Dedifferentiated amniotic fluid mesenchymal stem cell (primary cell): ENCODE measurements around the gene ZP4.

Experiments used
- DNase-seq: peaks from one replicate; pipeline ENCODE4 v3.0.0-alpha.2; 2016; ENCODE audit errors: extremely low spot score

Gene ZP4, protein sequence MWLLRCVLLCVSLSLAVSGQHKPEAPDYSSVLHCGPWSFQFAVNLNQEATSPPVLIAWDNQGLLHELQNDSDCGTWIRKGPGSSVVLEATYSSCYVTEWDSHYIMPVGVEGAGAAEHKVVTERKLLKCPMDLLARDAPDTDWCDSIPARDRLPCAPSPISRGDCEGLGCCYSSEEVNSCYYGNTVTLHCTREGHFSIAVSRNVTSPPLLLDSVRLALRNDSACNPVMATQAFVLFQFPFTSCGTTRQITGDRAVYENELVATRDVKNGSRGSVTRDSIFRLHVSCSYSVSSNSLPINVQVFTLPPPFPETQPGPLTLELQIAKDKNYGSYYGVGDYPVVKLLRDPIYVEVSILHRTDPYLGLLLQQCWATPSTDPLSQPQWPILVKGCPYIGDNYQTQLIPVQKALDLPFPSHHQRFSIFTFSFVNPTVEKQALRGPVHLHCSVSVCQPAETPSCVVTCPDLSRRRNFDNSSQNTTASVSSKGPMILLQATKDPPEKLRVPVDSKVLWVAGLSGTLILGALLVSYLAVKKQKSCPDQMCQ

GRCh38 chr1:237890822-237891221 lies at the start of gene ZP4:
ZP4 (minus strand) TSS chr1:237890922; CDS start chr1:237890635, 287 bp downstream.
- DNase-seq = no peak

- DNase-seq = no peak
Observed at GRCh38 chr1:237938553-237938952, 47.8 kb upstream of the ZP4 start.

DNA sequence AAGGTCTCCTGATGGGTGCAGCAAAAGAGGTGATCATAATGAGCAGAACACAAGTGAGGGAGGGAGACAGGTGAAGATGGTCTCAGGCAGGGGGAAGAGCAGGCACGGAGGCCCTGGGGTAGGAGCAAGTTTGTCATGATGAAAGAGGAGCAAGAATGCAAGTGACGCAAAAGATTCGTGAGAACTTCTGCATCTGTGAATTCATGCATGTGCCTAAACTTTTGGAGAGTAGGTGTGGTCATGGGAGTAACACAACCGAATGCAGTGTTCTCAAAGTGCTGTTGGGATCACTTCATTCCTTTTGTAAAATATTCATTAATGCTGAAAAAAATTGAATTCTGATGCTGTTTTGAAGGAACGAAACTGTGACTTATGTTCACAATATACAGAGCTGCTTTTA lies 47.3 kb upstream of the ZP4 start:
- no peak for DNase-seq

GRCh38 chr1:237932816-237933215 lies 42.1 kb upstream of the ZP4 start:
- DNase-seq = no peak

- DNase-seq = no peak
Observed at GRCh38 chr1:237931581-237931980, 40.9 kb upstream of the ZP4 start.

DNA sequence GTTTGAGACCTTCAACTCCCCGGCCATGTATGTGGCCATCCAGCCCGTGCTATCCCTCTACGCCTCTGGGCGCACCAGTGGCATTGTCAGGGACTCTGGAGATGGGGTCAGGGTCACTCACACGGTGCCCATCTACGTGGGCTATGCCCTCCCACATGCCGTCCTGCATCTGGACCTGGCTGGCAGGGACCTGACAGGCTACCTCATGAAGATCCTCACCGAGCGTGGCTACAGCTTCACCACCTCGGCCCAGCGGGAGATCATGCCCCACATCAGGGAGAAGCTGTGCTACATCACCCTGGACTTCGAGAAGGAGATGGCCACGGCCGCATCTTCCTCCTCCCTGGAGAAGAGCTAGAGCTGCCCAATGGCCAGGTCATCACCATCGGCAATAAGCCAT lies 36.5 kb upstream of the ZP4 start:
- no peak for DNase-seq

GRCh38 chr1:237921306-237921705 lies 30.6 kb upstream of the ZP4 start:
- DNase-seq = no peak

- no peak for DNase-seq
Observed at GRCh38 chr1:237913345-237913744, 22.6 kb upstream of the ZP4 start.

DNA sequence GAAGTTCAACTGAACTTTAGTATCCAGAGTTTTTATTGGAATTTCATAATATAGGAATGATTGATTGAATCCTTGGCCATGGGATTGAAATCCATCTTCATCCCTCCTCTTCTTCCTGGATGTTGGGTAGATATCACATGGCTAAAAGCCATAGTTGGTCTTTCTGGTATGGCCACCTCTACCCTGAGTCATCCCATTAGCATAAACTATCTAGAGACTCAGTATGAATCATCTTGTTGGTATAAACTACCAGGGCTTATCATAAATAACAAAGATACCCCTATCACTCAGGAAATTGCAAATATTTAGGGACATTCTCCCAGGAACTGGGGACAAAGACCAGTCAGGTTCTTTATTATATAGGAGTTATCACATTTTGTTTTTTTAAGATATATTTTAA lies 21.2 kb upstream of the ZP4 start:
- DNase-seq = no peak

- DNase-seq = no peak
Observed at GRCh38 chr1:237910834-237911233, 20.1 kb upstream of the ZP4 start.

DNA sequence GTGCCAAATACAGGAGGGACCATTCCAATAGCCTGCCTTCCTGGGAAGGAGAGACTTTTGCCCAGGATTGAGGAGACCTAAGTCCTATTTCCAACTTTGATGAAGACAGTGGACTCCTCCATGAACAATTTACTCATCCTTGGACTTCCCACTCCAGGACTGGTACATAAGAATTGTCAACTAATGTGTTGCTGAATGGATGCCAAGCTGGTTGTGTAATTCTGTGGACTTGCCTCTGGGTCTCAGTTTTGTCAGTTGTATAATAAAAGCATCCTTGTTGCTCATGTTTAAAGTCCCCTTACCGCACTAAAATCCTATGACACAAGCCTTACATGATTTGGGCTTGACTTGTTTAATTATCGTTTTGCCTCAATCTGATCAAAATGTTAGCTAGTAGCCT lies 13.2 kb upstream of the ZP4 start:
- no peak for DNase-seq

GRCh38 chr1:237902960-237903743 lies 12.4 kb upstream of the ZP4 start:
- no peak for DNase-seq

DNA sequence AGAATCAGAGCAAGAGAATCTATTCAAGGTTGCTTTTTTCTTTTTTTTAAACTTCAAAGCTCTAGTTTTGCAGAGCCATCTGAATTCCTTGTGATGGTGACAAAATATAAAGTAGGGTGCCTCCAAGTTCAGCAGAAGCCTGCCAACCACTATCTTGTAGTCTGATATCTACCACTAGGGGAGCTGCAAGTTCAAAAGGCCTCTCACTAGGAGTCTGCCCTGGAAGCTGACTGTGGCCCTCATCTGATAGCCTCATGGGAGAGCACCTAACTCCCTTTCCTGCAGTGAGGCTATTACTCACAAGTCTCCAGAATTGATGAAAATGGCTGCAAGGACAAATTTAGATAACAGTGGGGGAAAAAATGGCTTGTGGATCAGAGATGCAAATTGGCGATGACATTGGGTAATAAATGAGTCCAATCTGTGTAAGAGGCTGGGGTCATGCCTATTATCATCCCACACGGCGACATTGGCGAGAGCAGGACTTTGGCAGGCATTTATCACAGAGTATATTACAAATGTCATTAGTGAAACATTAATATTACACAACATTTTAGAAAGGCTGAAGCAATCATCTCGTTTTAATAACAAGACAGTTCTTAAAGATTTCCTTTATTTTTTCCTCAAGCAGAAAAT lies 10.7 kb upstream of the ZP4 start:
- no peak for DNase-seq

DNA sequence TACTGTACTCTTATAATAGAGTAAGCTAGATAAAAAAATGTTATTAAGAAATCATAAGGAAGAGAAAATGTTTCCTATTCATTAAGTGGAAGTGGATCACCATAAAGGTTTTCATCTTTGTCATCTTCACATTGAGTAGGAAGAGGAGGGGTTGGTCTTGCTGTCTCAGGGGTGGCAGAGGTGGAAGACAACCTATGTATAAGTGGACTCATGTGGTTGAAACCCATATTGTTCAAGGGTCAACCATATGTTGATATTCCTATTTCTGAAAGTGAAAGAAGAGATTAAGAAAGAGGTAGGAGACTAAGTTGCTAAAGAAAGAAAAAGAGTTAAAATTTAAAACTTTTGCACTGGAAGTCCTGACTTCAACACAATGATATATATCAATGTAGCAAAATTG lies 4.9 kb upstream of the ZP4 start:
- no peak for DNase-seq

GRCh38 chr1:237894131-237894530 lies 3.4 kb upstream of the ZP4 start:
- DNase-seq = no peak

DNA sequence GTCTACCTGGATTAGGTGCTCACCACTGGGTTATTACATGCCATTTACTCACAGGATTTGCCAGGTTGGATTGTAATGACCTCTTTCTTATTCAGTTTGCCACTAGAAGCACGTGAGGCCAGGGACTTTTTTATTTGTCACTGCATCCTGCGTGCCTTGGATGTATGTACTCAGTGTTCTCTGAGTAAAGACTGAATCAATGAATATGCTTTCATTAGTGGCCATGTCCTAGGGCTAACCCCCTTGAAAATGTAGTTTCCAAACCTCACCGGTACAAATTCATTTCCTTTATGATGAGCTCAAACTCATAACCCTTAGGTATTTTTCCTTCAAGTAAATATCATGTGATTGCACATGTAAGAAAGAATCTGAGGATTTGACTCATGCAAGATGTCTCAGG lies 1.3 kb upstream of the ZP4 start:
- DNase-seq = no peak

DNA sequence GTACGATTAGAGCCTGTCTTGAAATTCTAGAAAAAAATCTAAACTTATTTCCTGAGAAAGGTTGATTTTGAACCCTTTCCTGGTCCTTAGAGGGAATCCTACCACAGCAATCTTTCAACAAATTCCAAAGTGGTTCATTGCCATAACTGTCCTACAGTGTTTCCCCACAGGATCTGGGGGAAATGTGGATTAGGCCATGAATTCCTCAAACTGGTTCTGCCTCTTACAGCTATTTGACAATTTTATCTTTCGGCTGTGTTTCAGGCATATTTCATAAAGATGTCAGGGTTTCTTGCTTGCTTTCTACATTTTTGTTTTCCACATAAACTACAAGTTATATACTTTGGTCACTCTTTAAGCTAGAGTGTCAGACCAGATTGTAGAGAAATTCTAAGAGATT lies 544 bp upstream of the ZP4 start:
- no peak for DNase-seq

DNA sequence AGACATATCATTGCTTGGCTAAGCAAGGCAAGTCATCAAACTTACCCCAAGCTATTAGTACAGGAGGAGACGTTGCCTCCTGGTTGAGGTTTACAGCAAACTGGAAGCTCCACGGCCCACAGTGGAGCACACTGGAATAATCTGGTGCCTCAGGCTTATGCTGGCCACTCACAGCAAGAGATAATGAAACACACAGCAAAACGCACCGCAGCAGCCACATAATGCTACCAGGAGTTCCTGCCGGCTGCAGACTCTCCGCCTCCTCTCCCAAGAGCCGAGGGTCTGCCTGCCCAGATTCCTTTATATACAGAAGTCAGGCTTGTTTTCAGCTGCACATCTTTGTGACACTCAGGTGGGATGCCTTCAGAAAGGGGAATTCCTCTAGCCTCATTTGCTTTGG lies 306 bp downstream of the ZP4 start:
- no peak for DNase-seq

- no peak for DNase-seq
Observed at GRCh38 chr1:237888143-237888542, 2.6 kb downstream of the ZP4 start.

GRCh38 chr1:237887542-237887941 lies 3.2 kb downstream of the ZP4 start:
- DNase-seq = no peak

DNA sequence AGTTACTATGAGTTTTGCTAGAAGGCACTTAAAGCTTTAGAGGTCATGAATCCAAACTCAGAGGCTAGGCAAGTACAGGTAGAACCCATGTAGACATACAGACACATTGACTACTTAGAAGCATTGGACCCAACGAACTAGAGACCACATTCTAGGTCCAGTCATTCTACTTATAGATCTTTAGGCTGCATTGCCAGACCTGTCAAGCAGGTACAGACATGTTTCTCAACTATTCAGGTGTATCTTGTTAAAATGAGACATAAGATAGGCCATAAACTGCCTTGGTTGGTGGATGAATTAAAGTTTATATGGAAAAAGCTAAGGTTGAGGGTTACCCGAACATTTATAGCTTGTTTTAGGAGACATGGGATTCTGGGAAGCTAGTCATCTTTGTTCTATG lies 6.5 kb downstream of the ZP4 start:
- DNase-seq = no peak

GRCh38 chr1:237879195-237879594 lies 11.5 kb downstream of the ZP4 start:
- no peak for DNase-seq

DNA sequence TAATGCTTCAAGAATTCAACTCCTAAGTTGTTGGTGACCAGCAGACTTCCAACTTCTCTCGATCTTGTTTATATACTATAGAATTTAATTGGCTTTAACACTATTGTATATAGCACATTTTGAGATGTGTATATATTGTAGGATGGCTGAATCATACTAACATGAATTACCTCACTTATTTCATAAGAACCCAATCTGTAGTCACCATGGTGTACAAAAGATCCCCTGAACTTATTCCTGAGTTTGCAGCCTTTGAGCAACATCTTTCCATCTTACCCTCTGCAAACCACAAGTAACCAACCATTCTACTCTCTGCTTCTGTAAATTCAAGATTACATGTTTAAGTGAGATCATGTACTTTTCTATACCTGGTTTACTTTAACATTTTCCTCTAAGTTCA lies 12.3 kb downstream of the ZP4 start:
- DNase-seq = no peak
